ENCODE data around the gene PNCK.

PNCK gene

DNA sequence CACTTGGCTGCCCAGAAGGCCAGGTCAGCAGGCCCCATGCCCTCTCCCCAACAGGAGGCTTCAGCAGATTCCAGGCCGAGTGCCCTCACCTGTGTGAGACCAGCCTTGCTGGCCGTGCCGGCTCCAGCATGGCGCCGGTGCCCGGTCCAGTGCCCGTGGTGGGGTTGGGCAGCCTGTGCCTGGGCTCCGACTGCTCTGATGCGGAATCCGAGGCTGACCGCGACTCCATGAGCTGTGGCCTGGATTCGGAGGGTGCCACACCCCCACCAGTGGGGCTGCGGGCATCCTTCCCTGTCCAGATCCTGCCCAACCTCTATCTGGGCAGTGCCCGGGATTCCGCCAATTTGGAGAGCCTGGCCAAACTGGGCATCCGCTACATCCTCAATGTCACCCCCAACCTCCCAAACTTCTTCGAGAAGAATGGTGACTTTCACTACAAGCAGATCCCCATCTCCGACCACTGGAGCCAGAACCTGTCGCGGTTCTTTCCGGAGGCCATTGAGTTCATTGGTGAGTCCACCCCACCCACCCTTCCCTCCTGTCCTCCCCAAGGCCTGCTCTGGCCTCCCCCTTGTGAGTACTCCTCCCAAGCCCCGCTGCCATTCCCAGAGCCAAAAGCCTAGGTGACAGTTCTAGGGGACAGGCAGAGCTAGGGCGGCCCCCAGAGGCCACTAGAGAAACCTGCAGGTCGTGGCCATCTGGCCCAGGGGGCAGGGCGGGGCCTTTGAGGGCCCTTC, 24.3 kb downstream of the PNCK start:
- FAIRE-seq, result no peak

DNA sequence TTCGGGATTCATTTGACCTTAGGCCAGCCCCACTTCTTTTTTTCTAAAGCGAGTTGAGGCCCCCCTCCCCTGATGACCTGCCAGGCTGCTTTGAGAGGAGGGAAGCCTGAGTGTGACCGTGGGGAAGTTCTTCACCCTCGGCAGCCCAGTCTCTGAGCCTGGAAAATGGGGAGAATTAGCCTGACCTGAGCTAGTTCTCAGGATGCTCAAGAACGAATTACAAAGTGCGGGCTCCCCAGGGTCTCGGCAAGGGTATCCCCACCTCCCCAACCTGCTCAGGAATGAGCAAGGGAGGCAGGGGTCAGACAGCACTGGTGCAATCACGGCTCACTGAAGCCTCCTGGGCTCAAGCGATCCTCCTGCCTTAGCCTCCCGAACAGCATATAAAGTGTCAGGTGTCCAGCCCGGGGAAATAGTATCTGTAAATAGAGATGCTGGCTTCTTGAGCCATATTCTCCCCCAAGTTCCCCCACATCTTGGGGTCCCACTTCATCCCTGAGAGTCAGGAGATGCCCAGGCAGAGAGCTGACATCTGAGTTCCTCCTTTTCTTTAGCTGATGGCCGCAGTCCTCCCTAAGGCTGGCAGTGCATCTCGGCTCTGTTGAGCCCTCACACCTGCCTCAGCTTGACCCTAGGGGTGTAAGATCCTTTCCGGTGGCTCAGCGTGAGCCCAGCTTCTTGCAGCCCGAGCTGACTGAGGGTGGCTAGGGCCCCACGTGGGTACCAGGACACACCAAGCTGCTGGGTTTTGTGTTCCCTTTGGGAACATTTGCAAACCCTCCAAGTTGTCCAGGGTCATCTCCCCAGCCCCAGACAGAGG, 25.0 kb downstream of the PNCK start:
- no peak for TF ChIP-seq POLR2A (IDR thresholded peaks at IDR 0.05; ENCODE audit: low read depth, low read length)
- FAIRE-seq (no peak), DNase-seq (ENCODE audit: insufficient read length, low spot score) (no peak)

More for the DNA sequence above, 24.3 kb downstream of the PNCK start:
- DNase-seq (ENCODE audit: insufficient read length, low spot score), result peak; percentile 71
- TF ChIP-seq POLR2A (IDR thresholded peaks at IDR 0.05; ENCODE audit: low read depth, low read length), result no peak

DNA sequence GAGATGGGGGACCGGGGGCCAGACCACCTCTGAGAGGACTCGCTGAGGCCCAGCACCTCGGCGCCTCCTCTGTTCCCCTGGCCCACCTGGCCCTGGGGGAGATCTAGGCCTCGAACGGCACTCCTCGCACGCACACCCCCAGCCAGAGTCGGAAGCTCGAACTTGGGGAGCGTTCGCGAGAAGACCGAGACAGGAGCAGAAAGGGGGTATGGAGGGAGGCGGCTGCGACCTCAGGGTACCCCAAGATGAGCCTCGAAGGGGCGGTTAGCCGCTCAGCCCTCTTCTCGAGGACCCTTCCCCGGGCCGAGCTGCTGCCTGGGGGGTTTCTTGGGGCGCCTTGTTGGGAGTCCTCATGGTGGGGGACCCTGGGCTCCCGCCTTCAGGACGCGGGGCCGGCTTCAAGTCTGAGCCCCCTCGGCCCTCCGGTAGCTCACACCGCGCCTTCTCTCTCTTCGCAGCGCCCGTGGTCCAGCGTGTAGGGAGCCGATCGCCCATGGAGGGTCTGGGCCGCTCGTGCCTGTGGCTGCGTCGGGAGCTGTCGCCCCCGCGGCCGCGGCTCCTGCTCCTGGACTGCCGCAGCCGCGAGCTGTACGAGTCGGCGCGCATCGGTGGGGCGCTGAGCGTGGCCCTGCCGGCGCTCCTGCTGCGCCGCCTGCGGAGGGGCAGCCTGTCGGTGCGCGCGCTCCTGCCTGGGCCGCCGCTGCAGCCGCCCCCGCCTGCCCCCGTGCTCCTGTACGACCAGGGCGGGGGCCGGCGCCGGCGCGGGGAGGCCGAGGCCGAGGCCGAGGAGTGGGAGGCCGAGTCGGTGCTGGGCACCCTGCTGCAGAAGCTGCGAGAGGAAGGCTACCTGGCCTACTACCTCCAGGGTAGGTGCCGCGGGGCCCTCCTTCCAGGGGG, 25.9 kb downstream of the PNCK start:
- FAIRE-seq (no peak), DNase-seq (ENCODE audit: insufficient read length, low spot score) (no peak)
- TF ChIP-seq POLR2A (IDR thresholded peaks at IDR 0.05; ENCODE audit: low read depth, low read length), result no peak

DNA sequence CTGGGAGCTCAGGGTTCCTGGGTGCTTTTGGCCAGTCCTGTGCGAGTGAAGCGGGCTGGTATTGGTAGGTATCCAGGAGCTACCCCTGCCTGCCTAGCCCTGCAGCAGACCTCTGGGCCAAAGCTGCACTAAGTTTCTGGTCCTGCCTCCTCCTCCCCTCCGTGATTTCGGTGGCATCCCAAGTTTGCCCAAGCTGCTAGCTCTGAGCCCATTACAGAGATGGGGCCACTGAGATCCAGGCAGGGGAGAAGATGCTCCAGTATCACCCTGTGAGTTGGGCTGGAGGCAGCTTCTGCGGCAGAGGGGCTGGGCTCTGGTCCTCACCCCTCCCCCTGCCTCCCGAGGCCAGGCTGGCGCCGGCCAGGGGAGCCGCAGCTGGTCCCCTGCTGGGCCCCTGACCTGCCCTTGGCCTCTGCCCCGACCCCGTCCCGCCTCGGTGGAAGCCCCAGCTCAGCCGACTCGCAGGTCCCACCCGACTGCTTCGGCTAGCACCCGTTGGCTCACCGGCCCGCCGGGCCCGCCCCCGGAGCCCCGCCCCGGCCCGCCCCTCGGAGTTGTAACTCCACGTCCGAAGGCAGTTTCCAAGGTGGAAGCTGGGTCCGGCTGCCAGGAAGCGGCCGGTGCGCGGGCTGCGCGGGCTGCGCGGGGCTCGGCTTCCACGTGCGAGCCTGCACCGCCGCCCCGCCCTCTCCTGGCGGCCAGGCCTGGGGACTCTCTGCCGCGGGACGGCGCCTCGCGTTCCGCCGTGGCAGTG, 26.8 kb downstream of the PNCK start, which contains the start of gene DUSP9:
TSS of gene DUSP9 (plus strand) at position 584 of the 754 bp plus-strand sequence. CDS start 751 bp downstream, outside the sequence.
- DNase-seq (ENCODE audit: insufficient read length, low spot score) (no peak), FAIRE-seq (no peak)
- no peak for TF ChIP-seq POLR2A (IDR thresholded peaks at IDR 0.05; ENCODE audit: low read depth, low read length)

DNA sequence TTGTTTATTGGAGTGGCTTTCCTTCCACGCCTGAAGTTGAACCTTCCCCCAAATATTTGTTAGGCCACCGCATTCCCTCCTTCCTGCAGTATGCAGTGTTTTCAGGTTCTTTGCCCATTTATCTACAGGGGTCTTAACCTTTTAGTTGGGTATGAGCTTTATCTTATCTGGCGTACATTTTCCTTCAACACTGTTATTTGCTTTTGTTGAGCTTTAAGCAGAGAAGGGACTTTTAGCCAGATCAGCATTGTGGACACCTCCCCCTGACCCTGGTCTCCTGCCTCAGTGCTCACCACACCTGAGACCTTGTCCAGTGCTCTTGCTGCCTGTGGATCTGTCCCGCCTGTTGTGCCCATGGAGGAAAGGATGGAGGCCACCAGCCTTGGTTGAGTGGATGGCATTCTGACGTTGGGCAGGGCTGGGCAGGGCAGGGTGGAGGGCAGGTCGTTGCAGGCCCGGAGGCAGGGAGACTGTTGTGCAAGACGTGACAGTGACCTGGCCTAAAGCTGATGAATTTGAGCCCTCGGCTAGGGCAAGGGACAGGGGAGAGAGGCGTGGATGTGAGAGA, 27.6 kb downstream of the PNCK start:
- no peak for TF ChIP-seq POLR2A (IDR thresholded peaks at IDR 0.05; ENCODE audit: low read depth, low read length)
- FAIRE-seq, result no peak

DNA sequence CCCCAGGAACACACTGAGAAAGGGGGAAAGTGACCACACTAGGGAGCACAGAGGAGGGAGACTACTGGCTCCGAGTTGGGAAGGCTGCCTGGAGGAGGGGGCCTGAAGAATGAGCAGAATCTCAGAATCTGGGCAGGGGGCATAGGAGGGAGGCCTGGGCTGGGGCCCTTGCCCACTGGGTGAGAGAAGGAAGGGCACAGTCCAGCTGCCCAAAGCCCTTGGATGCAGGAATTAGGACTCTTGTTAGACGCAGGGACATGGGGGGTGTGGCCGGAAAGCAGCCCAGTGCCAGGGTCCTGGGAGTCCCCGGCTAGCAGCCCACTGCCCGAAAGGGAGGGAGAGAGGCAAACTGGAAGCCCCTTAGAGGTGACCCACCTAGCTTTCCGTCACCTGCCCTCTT, 28.5 kb downstream of the PNCK start:
- no peak for DNase-seq (ENCODE audit: insufficient read length, low spot score)
- no peak for FAIRE-seq
- TF ChIP-seq POLR2A (IDR thresholded peaks at IDR 0.05; ENCODE audit: low read depth, low read length), result no peak

More for the DNA sequence above, 27.6 kb downstream of the PNCK start:
- DNase-seq (ENCODE audit: insufficient read length, low spot score), result no peak

DNA sequence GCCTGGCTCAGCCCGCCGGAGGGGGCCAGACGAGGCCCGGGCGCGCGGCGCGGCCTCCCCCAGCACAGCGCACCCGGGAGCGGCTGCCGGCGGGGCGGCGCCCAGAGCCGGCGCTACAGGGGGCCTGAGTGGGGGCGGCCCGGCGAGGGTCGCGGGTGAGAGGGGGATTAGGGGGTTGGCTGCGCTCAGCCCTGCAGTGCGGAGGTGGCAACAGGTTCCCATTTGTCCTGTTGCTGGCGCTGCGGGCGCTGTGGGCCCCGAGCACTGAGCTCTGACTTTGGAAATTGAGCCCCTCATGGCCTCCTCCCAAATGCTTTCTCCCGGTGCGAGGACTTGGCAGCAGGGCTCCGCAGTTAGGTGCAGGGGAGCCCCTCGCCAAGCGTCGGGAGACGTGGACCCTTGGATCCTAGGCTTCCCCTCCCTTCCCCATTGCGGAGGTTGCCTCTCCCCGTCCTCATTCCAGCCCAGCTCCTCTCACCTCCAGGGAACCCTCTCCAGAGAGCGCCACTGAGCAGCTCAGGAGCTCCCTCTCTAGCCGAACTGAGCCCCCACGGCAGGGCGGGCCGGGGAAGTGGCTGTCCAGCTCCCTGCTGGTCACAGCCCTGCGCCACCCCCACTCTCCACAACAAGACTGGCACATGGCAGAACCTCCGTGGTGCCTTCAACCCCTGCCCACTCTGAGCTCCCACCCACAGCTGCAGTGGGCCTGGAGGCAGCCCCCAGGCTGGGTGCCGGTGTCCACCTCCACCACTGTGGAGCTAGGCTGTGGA, 29.1 kb downstream of the PNCK start:
- DNase-seq (ENCODE audit: insufficient read length, low spot score), result no peak
- no peak for FAIRE-seq
- TF ChIP-seq POLR2A (IDR thresholded peaks at IDR 0.05; ENCODE audit: low read depth, low read length), result no peak

DNA sequence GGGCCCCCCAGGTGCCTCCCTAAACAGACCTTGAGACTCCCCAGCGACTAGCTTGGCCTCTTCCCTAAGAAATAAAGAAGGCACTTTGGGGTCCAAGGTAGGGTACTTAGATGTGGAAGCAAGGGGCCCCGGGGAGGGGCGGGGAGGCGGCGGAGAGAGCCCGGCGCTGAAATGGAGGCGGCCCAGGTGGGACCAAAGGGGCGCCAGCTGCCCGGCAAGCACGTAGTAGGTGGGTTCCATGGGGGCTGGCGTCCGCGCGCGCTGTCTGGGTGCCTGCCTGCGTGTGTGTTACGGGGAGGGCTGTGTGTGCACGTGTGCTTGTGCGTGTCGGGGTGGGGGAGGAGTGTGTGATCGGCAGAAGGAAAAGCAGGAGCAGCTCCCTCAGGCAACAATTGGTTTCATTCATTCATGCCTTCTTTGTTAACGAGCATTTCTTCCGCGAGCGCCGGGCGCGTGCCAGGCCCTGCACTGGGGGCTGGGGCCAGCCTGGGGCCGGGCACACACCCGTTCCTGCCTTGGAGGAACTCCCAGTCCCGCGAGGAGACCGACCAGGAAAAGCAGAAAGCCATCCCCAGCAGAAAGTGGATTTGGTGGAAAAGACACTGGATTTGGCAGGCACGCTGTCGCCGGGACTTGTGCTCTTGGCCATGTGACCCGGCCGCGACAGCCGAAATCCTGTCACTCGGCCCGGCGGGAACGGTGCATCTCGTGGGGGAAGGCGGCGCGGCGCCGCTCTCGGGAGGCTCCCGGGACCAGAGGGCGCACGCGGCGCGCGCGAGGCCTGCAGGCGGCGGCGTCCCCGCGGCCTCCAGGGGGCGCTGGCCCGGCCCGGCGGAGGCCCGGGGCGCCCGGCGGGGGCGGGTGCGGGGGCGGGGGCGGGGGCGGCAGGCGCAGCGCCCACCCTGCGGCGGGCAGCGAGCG, 29.9 kb downstream of the PNCK start:
- DNase-seq (ENCODE audit: insufficient read length, low spot score) (no peak), FAIRE-seq (no peak)
- TF ChIP-seq POLR2A (IDR thresholded peaks at IDR 0.05; ENCODE audit: low read depth, low read length), result no peak

DNA sequence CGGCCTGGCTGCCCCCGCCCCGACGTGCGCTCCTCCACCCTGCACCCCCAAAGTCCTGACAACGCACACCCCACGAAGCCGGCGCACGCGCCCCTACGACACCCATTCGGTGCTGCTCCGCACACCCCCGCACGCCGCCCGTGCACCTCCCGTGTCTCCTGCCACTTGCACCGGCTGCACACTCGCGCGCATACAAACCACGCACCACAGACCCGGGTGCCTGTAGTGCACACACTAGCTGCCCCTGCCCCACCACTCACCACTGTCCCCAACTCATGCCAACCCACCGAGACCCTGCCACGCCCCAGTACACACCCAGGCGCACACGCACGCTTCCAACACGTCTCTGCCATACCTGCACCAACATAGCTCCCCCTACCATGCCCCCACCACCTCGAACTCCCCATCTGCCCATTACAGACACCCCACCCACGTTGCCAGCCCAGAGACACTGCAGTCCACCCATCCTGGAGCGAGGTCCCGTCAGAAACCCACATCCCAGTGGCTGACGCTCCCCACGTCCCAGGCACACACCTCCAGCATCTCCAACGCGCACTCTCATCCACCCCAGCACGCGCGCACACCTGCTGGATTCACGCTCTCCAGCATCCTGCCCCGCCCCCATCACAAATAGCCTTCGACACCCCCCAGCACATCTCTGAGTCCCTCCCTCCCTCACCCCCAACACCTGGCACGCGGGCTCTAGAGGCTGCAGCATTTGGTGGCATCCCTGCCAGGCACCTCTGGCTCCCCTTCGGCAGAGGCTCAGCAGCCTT, 30.8 kb downstream of the PNCK start:
- DNase-seq (ENCODE audit: insufficient read length, low spot score) (no peak), FAIRE-seq (no peak)
- TF ChIP-seq POLR2A (IDR thresholded peaks at IDR 0.05; ENCODE audit: low read depth, low read length), result no peak

DNA sequence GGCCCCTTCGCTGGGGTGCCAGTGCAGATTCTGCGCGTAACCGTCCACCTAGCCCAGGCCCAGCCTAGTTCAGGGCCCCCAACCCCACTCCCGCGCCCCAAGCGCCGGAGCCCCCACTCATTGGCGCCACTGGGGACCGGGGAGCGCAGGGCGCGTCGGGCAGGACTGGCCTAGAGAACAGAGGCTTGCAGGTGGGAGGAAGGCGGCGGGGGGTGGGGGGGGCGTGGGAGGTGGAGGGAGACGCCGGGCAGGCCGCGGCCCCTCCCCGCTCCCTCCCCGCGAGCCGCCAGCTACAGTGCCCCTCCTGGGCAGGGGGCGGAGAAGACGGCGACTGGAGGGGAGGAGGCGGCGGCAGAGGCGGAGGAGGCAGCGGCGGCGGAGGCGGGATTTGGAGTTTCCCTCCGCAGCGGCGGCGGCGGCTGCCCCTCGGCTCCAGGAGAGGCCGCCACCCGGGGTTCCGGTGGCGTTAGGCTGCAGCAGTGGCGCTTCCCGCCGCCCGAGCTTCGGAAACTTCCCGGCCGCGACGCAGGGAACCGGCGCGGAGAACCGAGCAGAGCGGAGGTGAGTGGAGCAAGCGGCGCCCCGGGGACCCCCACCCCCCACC, 31.5 kb downstream of the PNCK start:
- DNase-seq (ENCODE audit: insufficient read length, low spot score) (no peak), FAIRE-seq (no peak)
- no peak for TF ChIP-seq POLR2A (IDR thresholded peaks at IDR 0.05; ENCODE audit: low read depth, low read length)

Data from H54 (cell line).